Smooth muscle cell (in vitro differentiated cells): Measurements from ENCODE around the gene ADCY5. TPM values are rescaled to one million over a fixed set of nuclear protein-coding genes. Genes with fewer than 3 reads are reported as not detected.

Experiments
- DNase-seq: peaks from one replicate; lab custom pipeline; 2025; ENCODE audit not compliant: unreplicated experiment; lab: John Stamatoyannopoulos, UW
- H2AFZ ChIP-seq: fragments of 200-600 bp; sonication (generic); 2 replicates; pipeline ENCODE4 v1.6.0; 2016; ENCODE audit warnings: antibody characterized with exemption, low read depth, mild to moderate bottlenecking
- H3F3A ChIP-seq: fragments of 200-600 bp; sonication (generic); 2 replicates; pipeline ENCODE4 v1.6.0; 2017; ENCODE audit warnings: antibody characterized with exemption, low read depth
- H3K27ac ChIP-seq: fragments of 200-600 bp; sonication (generic); 2 replicates; pipeline ENCODE4 v1.5.1; 2016; ENCODE audit warnings: low read depth, mild to moderate bottlenecking
- H3K27me3 ChIP-seq: fragments of 200-600 bp; sonication (generic); 2 replicates; pipeline ENCODE4 v1.6.1; 2016; ENCODE audit warnings: low read depth, mild to moderate bottlenecking
- H3K36me3 ChIP-seq: fragments of 200-600 bp; sonication (generic); 2 replicates; pipeline ENCODE4 v1.5.1; 2016; ENCODE audit warnings: low read depth
- H3K4me1 ChIP-seq: fragments of 200-600 bp; sonication (generic); 2 replicates; pipeline ENCODE4 v1.5.1; 2016; ENCODE audit warnings: low read depth
- H3K4me2 ChIP-seq: fragments of 200-600 bp; sonication (generic); 2 replicates; pipeline ENCODE4 v1.6.0; 2016; ENCODE audit warnings: mild to moderate bottlenecking
- H3K4me3 ChIP-seq: fragments of 200-600 bp; sonication (generic); 2 replicates; pipeline ENCODE4 v1.5.1; 2016; ENCODE audit warnings: mild to moderate bottlenecking
- H3K79me2 ChIP-seq: fragments of 200-600 bp; sonication (generic); 2 replicates; pipeline ENCODE4 v1.6.0; 2016; ENCODE audit warnings: low read depth, mild to moderate bottlenecking
- H3K9ac ChIP-seq: fragments of 200-600 bp; sonication (generic); 2 replicates; pipeline ENCODE4 v1.6.0; 2016; ENCODE audit warnings: low read depth
- H3K9me3 ChIP-seq: fragments of 200-600 bp; sonication (generic); replicated peaks from 2 replicates; pipeline ENCODE4 v1.5.1; 2016; ENCODE audit warnings: low read depth
- H4K20me1 ChIP-seq: fragments of 200-600 bp; sonication (generic); 2 replicates; pipeline ENCODE4 v1.6.0; 2016; ENCODE audit warnings: low read depth
- WGBS: methylation state at CpG from one replicate; pipeline ENCODE4 v1.1.7; 2016; ENCODE audit warnings: low lambda C conversion rate; 5-methylcytosine and 5-hydroxymethylcytosine counted together
- polyA plus RNA-seq: library from polyadenylated mRNA; unstranded; fragments of >200 nt; fragmentation: Nextera tagmentation; extraction: Ambion mirVana; gene quantifications from 2 replicates; pipeline ENCODE4 v1.2.1, GENCODE V29; 2016
- total RNA-seq: library from RNA; depleted of rRNA; stranded (reverse); fragments of >200 nt; gene quantifications from 2 replicates; pipeline ENCODE4 v1.2.3, GENCODE V29; 2014
- TF ChIP-seq, protein P1 (sequence below): fragments of 200-600 bp; sonication (generic); IDR thresholded peaks from 2 replicates; pipeline ENCODE4 v1.5.1; 2017; ENCODE audit warnings: borderline replicate concordance, mild to moderate bottlenecking, antibody characterized with exemption; ENCODE audit not compliant: insufficient read depth, poor library complexity, severe bottlenecking

ADCY5 gene
- total and polyA plus RNA-seq, 2 experiments from 2014 or later, result 0.50 to 0.58 TPM

DNA sequence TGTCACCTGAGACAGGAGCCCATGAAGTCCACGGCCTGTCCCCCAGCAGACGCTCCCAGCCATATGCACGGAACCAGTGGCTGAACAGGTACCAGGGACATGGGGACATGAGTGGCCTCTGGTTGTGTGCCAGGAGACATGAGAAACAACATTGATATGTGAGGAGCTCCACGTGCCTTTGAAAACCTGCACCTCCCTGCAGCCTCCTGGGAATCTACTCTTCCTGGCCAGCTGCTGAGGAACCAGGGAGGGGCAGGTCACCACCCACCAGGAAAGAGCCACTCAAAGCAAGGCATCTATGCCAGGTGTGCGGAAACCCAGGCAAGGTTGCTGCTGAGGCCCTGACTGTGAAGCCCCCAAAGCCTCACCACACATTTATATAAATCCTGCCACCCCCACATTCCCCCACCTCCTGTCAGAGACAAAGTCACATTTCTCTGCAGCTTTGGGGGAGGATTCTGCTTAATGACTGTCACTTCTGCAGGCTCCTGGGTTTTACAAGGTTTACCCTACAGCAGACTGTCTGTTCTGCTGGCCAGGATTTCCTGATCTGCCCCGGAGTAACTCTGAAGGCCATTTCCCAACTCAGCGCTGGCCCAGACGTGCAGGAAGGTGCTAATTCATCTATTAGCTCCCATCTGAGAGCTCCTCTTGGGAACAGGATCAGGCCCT is 110.8 kb downstream of the ADCY5 start:
- TF ChIP-seq, protein P1, sequence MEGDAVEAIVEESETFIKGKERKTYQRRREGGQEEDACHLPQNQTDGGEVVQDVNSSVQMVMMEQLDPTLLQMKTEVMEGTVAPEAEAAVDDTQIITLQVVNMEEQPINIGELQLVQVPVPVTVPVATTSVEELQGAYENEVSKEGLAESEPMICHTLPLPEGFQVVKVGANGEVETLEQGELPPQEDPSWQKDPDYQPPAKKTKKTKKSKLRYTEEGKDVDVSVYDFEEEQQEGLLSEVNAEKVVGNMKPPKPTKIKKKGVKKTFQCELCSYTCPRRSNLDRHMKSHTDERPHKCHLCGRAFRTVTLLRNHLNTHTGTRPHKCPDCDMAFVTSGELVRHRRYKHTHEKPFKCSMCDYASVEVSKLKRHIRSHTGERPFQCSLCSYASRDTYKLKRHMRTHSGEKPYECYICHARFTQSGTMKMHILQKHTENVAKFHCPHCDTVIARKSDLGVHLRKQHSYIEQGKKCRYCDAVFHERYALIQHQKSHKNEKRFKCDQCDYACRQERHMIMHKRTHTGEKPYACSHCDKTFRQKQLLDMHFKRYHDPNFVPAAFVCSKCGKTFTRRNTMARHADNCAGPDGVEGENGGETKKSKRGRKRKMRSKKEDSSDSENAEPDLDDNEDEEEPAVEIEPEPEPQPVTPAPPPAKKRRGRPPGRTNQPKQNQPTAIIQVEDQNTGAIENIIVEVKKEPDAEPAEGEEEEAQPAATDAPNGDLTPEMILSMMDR, result no peak
- no peak overlapping the region for H3K27ac ChIP-seq
- no peak overlapping the region for H3K9ac ChIP-seq
- no peaks in the 10 kb centered on the region for H4K20me1 ChIP-seq
- no peak overlapping the region for H3K4me3 ChIP-seq
- no peak for DNase-seq
- H3K9me3 ChIP-seq, result no peaks in the 10 kb centered on the region
- H3K27me3 ChIP-seq, result no peaks in the 10 kb centered on the region
- H2AFZ ChIP-seq, result no peak overlapping the region
- no peaks in the 10 kb centered on the region for H3F3A ChIP-seq
- no peaks in the 10 kb centered on the region for H3K4me1 ChIP-seq
- no peak overlapping the region for H3K4me2 ChIP-seq
- WGBS, result 66% methylated on average over 8 of the region's 8 CpGs
- H3K36me3 ChIP-seq, result no peaks in the 10 kb centered on the region
- no peaks in the 10 kb centered on the region for H3K79me2 ChIP-seq

DNA sequence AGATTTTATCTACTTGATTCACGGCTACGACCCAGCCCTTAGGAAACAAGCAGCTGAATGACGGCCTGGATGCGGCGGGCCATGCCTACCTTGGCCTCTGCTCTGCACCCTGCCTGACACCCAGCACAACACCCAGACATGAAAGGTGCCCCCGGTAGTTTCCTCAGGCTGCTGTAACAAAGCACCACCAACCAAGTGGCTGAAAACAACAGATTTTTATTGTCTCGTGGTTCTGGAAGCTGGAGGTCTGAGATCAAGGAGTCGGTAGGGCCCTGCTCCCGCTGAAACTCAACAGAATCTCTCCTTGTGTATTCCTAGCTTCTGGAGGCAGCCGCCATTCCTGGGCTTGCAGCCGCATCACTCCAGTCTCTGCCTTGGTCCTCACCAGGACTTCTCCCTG is 111.7 kb downstream of the ADCY5 start:
- H3K4me2 ChIP-seq, result no peak overlapping the region
- 93% methylated on average over 11 of the region's 11 CpGs for WGBS

DNA sequence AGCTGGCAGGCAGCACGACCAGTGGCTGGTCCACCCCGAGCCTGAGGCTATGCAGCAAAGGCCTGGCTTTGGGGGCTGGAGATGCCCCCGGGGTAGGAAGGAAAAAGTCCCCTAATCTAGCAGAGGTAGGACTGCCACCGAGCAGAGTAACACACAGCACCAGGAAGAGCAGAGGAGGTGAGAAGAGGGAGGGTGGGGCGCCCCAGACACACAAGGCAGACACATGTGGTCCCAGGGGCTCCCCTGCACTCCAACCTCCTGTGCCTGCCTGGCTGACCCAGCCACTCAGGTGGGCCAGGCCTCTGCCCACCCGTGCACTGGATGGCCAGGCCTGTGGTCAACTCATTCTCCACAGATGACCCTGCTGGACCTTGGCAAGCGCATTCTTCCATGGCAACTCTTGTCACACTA is 112.4 kb downstream of the ADCY5 start:
- H3K9ac ChIP-seq, result no peak overlapping the region
- H4K20me1 ChIP-seq, result no peaks in the 10 kb centered on the region
- H3K4me1 ChIP-seq, result peaks cover under 1% of the 10 kb centered on the region
- TF ChIP-seq, protein P1, result no peak
- H3K4me2 ChIP-seq, result no peak overlapping the region
- H3K36me3 ChIP-seq, result no peaks in the 10 kb centered on the region
- no peak overlapping the region for H2AFZ ChIP-seq
- H3K4me3 ChIP-seq, result no peak overlapping the region
- H3K9me3 ChIP-seq, result no peaks in the 10 kb centered on the region
- 92% methylated on average over 7 of the region's 7 CpGs for WGBS
- H3F3A ChIP-seq, result no peaks in the 10 kb centered on the region
- no peaks in the 10 kb centered on the region for H3K27me3 ChIP-seq
- no peak overlapping the region for H3K27ac ChIP-seq
- H3K79me2 ChIP-seq, result no peaks in the 10 kb centered on the region
- DNase-seq, result no peak

More for the DNA sequence above, 111.7 kb downstream of the ADCY5 start:
- no peak for DNase-seq
- Histone ChIP-seq H3K27me3 (no peaks in the 10 kb centered on the region), H3K36me3 (no peaks in the 10 kb centered on the region), H3K79me2 (no peaks in the 10 kb centered on the region), H2AFZ (no peak overlapping the region), H4K20me1 (no peaks in the 10 kb centered on the region), H3K9me3 (no peaks in the 10 kb centered on the region), H3F3A (no peaks in the 10 kb centered on the region), H3K4me1 (no peaks in the 10 kb centered on the region), H3K9ac (no peak overlapping the region), H3K27ac (no peak overlapping the region), H3K4me3 (no peak overlapping the region)
- TF ChIP-seq, protein P1, result no peak

DNA sequence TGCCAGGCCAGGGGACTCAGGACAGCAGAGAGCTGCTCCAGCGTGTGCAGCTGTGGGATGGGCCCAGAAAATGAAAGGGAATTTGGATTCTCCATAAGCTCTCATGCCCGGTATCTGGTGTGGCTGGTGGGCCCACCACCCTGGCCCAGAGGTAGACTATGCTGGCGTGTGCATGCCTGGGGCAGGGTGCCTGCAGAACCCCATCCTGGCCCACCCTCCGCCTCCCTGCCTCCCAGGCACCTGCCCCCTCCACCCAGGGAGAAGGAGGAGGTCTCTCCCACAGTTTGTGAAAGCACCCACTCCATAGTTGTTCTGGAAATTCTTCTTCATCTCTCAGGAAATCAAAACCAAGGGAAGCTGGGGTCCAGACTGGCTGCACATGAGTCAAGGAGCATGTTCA is 112.9 kb downstream of the ADCY5 start:
- Histone ChIP-seq H2AFZ (no peak overlapping the region), H3K36me3 (no peaks in the 10 kb centered on the region), H3F3A (no peaks in the 10 kb centered on the region), H3K9me3 (no peaks in the 10 kb centered on the region), H3K4me1 (peaks cover 5% of the 10 kb centered on the region), H3K27ac (no peak overlapping the region), H3K79me2 (no peaks in the 10 kb centered on the region), H3K4me3 (no peak overlapping the region), H4K20me1 (no peaks in the 10 kb centered on the region), H3K4me2 (no peak overlapping the region), H3K27me3 (no peaks in the 10 kb centered on the region), H3K9ac (no peak overlapping the region)
- WGBS, result 95% methylated on average over 4 of the region's 4 CpGs
- no peak for DNase-seq
- TF ChIP-seq, protein P1, result no peak
